Measurements from ENCODE around the gene ZNF536. TPM values are rescaled to one million over a fixed set of nuclear protein-coding genes. Genes with fewer than 3 reads are reported as not detected.

The ZNF536 gene
- total and polyA plus RNA-seq, 10 of the 15 experiments (the other 5 are each of a cell fraction or from before 2014, with no cell fraction given): not detected

GRCh38 chr19:30349131-30349730 lies 23.0 kb upstream of the ZNF536 start (continued):
- TF ChIP-seq ZNF592 (IDR thresholded peaks at IDR 0.05): no peak
- TF ChIP-seq RELA (IDR thresholded peaks at IDR 0.05; ENCODE audit: borderline replicate concordance, partially characterized antibody): no peak
- TF ChIP-seq DPF2 (IDR thresholded peaks at IDR 0.05): no peak
- TF ChIP-seq SIX5 (IDR thresholded peaks at IDR 0.05; ENCODE audit: low read depth, low read length, severe bottlenecking): no peak

GRCh38 chr19:30350692-30351663 lies 21.2 kb upstream of the ZNF536 start:
- no peak overlapping the region for H3K27ac ChIP-seq (ENCODE audit: control insufficient read depth, insufficient read depth)
- no peaks in the 10 kb centered on the region for H4K20me1 ChIP-seq (ENCODE audit: control insufficient read depth, insufficient read depth)
- H3K4me3 ChIP-seq: no peak overlapping the region
- FAIRE-seq (no peak), DNase-seq (ENCODE audit: low read depth, low spot score) (no peak), ATAC-seq (no peak)
- no peak overlapping the region for H3K4me2 ChIP-seq (ENCODE audit: control insufficient read depth, insufficient read depth)
- ChIA-PET CTCF (no interaction called here), SMC1A (ENCODE audit: uncharacterized antibody, unreplicated experiment) (no interaction called here), POLR2A (no interaction called here), RAD21 (ENCODE audit: unreplicated experiment) (no interaction called here)
- H3K4me1 ChIP-seq (ENCODE audit: control insufficient read depth, insufficient read depth, low read length): no peaks in the 10 kb centered on the region
- no peak overlapping the region for H2AFZ ChIP-seq (ENCODE audit: control insufficient read depth, low read depth, low read length)
- intact Hi-C loops (cut with micrococcal nuclease; ENCODE audit: unreplicated experiment): no loop called here
- H3K79me2 ChIP-seq (ENCODE audit: control insufficient read depth, insufficient read depth, low read length): no peaks in the 10 kb centered on the region
- 45% methylated on average over 7 of the region's 7 CpGs for WGBS (ENCODE audit: insufficient coverage, insufficient replicate concordance, low lambda C conversion rate, missing lambda C conversion rate)
- H3K9me3 ChIP-seq (replicated peaks; ENCODE audit: control insufficient read depth, insufficient read depth, low read length): no peaks in the 10 kb centered on the region
- no peaks in the 10 kb centered on the region for H3K27me3 ChIP-seq (replicated peaks in 1 of 2; ENCODE audit: control insufficient read depth in 2 of 2, insufficient read depth in 2 of 2, low read length in 1 of 2)
- H3K9ac ChIP-seq (ENCODE audit: control insufficient read depth, insufficient read depth, low read length): no peak overlapping the region
- no peaks in the 10 kb centered on the region for H3K36me3 ChIP-seq (ENCODE audit: control insufficient read depth in 2 of 2, insufficient read depth in 2 of 2, low read length in 1 of 2)
- no TSS peak for BruUV-seq (replicated peaks)
- in situ Hi-C loops (cut with MboI): no loop called here
- TF ChIP-seq STAT3 (IDR thresholded peaks at IDR 0.05; ENCODE audit: low read depth, low read length) (no peak), POLR2A (IDR thresholded peaks at IDR 0.05; ENCODE audit: low read depth, low read length) (no peak), ZZZ3 (IDR thresholded peaks at IDR 0.05; ENCODE audit: control insufficient read depth, insufficient read length, low read depth) (no peak), EP300 (IDR thresholded peaks at IDR 0.05; ENCODE audit: borderline replicate concordance in 1 of 2, control insufficient read depth in 1 of 2, low read depth in 2 of 2, low read length in 2 of 2) (no peak), SUZ12 (IDR thresholded peaks at IDR 0.05; ENCODE audit: unreplicated experiment) (no peak), RB1 (IDR thresholded peaks at IDR 0.05; ENCODE audit: borderline replicate concordance) (no peak), ASH2L (IDR thresholded peaks at IDR 0.05; ENCODE audit: borderline replicate concordance, low read depth) (no peak), FOXM1 (IDR thresholded peaks at IDR 0.05; ENCODE audit: low read depth, low read length) (no peak), BHLHE40 (IDR thresholded peaks at IDR 0.05; ENCODE audit: borderline replicate concordance in 1 of 2, low read depth in 2 of 2, low read length in 1 of 2) (no peak), SMARCA5 (IDR thresholded peaks at IDR 0.05) (no peak)
- TF ChIP-seq, protein P1, sequence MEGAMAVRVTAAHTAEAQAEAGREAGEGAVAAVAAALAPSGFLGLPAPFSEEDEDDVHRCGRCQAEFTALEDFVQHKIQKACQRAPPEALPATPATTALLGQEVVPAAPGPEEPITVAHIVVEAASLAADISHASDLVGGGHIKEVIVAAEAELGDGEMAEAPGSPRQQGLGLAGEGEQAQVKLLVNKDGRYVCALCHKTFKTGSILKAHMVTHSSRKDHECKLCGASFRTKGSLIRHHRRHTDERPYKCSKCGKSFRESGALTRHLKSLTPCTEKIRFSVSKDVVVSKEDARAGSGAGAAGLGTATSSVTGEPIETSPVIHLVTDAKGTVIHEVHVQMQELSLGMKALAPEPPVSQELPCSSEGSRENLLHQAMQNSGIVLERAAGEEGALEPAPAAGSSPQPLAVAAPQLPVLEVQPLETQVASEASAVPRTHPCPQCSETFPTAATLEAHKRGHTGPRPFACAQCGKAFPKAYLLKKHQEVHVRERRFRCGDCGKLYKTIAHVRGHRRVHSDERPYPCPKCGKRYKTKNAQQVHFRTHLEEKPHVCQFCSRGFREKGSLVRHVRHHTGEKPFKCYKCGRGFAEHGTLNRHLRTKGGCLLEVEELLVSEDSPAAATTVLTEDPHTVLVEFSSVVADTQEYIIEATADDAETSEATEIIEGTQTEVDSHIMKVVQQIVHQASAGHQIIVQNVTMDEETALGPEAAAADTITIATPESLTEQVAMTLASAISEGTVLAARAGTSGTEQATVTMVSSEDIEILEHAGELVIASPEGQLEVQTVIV (IDR thresholded peaks at IDR 0.05; ENCODE audit: borderline replicate concordance, partially characterized antibody): no peak
